Measurements from ENCODE around the gene GRK5.
"Not testable (repeated sequence)": the region's sequence is repeated elsewhere in the genome, so short reads cannot be mapped to it uniquely, and the experiment has no call there.

The GRK5 gene

DNA sequence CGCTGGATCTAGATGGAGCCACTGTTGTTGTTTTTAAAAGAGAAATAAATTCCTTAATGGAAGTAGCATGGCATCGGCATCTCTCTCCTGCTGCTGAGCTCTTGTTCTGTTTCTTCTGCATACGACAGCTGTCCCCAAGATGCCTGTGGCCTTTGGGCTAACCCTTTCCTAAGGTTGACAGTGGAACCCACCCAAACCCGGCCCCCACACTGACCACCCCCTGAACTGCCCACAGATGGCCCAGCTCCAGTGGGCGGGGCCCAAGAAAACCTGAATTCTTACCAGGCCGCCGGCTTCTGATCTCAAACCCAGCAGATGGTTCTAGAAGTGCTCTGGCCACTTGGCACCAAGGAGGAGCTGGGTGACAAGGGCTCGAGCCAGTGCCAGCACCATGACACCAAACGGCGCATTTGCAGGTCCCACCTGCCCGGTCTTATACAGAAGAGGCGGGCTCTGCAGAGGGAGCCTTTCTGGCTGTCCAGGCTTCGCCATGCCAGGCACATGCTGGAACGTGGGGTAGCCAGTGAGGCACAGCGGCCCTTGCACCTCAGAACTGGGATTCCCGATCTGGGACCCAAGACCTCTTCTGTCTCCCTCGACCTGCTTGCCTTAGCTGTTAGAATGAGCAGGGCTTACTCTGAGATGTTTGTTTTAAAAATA lies 252.4 kb downstream of the GRK5 start:
- no peak for DNase-seq (ENCODE audit: low spot score)

DNA sequence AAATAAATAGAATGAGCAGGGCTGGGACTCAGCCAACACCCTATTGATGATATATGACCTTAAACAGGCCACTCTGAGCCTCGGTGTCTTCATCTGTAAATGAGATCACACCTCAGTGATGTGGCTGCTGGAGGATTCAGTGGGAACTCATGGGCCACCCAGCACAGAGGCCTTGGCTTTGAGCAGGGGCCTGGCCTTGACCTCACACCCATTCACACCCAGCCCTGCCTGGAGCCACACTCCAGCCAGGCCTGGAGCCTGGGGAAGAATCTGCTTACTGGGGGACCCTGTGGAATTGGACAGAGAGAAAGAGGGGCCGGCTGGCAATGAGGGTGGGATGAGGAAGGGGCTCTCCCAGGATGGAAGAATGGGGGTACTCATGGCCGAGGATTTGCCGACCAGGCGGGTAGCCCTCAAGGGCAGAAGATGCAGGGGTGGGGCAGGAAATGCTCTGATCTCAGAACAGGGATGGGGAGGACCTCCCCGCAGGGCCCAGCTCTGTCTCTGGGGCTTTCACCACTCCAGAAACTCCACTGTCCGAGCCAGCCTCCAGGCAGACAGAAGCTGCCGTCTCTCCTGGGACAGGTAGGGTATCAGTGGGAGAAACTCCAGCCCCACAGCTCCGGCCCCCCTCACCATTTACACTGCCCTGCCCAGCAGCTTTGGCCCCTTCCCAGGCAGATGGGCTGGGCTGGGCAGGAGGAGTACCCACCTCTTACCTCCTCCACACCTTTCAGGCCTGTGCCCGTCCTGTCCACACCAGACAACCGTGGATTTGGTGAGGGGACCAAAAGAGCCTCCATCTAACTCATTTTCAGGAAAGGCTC lies 253.2 kb downstream of the GRK5 start:
- no peak for DNase-seq (ENCODE audit: low spot score)

DNA sequence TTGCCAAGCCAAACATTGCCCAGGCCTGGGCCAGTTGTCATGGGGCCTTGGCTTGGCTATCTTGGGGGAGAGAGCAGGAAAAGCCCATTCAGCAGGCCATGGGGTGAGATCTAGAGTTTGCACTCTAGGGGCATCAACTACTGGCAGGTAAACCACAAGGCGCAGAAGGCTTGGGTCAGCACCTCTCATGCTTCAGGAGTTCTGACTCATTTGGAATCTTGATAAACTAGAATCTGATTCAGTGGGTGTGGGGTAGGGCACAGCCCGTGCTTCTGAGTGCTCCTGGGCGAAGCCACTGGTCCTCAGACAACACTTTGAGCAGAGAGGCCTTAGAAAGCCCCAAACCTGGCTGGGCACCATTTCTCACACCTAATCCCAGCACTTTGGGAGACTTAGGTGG lies 254.0 kb downstream of the GRK5 start:
- no peak for DNase-seq (ENCODE audit: low spot score)

DNA sequence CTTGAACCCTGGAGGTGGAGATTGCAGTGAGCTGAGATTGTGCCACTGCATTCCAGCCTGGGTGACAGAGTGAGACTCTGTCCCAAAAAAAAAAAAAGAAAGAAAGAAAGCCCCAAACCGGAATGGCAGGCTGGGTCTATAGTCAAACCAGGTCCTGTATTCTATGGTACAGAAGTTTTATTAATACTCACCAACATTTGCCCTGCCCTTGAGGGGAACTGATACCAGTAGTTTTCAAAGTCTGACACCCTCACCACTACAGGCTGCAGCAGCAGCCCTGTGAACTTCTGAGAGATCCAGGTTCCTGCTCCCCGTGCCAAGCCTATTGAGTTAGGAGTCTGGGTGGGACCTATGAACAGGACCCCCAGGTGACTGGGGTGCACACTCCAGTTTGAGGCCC lies 254.6 kb downstream of the GRK5 start:
- DNase-seq (ENCODE audit: low spot score) = no peak

DNA sequence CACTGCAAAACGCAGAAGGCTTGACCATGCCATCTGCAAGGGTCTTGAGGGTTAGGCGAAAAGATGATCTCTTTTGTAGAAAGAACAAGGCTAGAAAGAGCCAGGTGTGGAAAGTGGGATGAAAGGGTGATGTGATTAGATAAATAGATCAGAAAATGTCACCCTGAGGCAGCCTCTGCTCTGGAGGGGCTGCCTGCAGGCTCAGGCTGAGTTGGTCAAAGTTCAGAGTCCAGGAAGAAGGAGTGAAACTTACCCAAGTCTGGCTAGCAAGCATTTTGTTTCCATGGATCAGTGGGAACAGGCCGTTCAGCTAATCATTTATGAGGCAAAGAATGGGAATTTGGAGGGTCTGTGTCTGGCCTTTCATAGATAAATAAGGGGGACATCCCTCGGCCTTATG lies 255.4 kb downstream of the GRK5 start:
- no peak for DNase-seq (ENCODE audit: low spot score)

DNA sequence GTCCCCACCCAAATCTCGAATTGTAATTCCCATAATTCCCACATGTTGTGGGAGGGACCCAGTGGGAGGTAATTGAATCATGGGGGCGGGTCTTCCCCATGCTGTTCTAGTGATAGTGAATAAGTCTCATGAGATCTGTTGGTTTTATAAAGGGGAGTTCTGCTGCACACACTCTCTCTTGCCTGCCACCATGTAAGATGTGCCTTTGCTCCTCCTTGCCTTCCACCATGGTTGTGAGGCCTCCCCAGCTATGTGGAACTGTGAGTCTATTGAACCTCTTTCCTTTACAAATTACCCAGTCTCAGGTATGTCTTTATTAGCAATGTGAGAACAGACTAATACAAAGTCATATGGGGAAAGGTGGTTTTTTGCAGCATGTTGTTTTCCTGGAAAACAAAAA lies 255.8 kb downstream of the GRK5 start:
- DNase-seq (ENCODE audit: low spot score) = not testable (repeated sequence)

DNA sequence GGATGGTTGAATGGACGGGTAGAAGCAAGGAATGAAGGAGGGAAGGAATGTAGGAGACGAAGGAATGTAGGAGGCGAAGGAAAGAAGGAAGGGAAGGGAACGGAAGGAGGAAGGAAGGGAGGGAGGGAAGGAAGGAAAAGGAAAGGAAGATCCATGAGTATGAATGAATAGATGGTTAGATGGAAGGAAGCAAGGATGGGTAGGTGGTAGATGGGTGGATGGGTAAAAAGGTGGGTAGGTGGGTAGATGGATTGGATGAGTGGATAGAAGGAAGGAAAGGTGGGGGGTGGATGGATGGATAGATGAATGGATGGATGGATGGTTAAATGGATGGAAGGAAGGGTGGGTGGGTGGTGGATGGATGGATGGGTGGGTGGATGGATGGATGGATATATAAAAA lies 257.7 kb downstream of the GRK5 start:
- DNase-seq (ENCODE audit: low spot score) = no peak

DNA sequence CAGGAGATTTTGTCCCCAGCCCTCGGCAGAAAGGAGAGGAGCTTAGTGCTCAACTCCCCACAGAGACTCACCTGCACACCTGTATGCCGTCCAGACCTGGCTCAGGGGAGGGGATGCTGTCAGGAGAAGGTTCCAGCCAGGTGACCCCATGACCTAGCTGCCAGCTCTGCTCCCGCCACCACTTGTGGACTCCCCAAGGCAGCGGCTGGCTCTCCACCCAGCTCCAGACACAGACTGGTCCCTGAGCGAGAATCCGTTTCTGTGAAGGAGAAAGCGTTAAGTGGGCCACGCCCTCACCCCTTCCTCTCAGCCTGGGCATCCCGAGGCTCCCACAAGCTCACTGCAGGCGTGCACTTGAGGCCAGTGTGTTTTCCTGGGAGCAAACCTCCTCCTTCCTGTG lies 258.7 kb downstream of the GRK5 start:
- DNase-seq (ENCODE audit: low spot score) = no peak

DNA sequence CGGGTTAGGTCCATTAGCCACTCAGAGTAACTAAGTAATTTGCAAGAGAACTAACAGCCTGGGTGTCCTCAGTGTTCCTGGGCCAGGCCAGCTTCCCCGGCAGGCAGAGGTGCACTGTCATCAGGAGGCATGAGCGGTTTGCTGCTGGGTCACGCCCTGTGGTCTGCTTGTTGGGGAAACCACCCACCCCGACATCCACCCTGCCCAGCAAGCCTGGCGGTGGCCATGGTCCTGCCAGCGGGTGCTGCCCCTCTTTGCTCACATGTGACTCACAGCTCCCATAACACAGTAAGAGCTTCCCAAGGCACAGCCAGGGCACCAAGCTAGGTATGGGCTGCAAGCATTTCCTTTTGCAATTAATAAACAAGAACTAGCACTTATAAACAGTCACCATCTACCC lies 259.3 kb downstream of the GRK5 start:
- no peak for DNase-seq (ENCODE audit: low spot score)

DNA sequence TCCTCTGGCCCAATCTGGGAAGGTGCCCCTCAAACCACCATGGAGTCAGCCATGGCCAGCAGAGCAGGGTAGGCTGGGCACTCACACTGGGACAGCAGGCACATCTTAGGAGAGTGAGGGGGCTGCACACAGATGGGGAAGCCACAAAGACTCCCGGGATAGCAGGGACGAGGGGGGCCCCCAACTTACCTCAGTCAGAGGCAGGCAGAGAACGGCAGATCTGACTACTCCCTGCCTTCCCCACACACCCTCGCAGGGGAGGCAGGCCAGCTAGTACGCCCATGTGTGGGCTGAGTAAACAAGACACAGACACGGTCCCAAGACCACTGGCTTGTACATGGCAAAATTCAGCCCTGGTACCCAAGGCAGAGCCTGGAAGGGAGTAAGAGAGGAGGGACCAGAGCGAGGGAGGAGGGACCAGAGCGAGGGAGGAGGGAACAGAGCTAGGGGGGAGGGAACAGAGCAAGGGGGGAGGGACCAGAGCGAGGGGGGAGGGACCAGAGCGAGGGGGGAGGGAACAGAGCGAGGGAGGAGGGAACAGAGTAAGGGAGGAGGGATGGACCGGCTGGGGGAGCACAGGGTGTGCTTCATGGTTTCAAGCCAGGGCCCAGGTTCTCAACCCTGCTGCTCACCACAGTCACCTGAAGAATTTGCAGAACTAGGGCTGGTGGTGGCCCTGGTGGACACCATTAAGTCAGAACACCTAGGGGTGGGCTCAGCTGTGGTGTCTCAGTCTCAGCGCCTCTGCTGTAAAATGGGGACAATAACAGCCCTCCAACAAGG lies 261.4 kb downstream of the GRK5 start:
- no peak for DNase-seq (ENCODE audit: low spot score)

DNA sequence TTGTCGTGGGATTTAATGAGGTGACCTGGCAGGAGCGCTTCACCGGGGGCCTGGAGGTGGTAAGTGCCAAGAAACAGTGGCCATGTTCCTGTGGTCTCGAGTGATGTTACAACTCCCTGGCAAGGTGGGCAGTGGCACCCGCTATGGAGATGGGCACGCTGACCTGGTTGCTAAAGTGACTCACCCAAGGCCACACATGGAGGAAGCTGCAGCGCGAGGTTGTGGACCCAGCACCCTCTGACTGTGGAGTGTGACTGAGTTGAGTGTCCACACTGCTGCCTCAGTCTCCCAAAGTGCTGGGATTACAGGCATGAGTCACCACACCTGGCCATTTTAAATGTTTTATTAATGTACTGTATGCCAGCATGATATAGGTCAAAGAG lies 261.9 kb downstream of the GRK5 start:
- DNase-seq (ENCODE audit: low spot score) = no peak

DNA sequence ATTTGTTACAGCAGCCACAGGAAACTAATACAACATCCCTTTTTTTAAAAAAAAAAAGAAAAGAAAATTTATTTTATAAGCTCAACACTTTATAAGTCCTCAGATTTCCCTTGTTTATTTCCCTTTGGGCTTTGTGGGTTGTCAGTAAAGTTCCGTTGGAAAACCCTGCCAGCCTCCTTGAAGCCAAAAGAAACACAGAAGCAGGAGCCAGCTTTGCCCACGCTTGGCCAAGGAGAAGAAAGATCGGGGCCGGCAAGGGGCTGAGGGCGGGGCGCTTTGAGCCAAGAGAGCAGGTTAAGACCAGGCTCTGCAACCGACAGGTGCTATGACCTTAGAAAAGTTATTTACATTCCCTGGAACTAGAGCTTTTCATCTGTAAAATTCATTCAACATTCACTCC lies 262.5 kb downstream of the GRK5 start:
- no peak for DNase-seq (ENCODE audit: low spot score)

DNA sequence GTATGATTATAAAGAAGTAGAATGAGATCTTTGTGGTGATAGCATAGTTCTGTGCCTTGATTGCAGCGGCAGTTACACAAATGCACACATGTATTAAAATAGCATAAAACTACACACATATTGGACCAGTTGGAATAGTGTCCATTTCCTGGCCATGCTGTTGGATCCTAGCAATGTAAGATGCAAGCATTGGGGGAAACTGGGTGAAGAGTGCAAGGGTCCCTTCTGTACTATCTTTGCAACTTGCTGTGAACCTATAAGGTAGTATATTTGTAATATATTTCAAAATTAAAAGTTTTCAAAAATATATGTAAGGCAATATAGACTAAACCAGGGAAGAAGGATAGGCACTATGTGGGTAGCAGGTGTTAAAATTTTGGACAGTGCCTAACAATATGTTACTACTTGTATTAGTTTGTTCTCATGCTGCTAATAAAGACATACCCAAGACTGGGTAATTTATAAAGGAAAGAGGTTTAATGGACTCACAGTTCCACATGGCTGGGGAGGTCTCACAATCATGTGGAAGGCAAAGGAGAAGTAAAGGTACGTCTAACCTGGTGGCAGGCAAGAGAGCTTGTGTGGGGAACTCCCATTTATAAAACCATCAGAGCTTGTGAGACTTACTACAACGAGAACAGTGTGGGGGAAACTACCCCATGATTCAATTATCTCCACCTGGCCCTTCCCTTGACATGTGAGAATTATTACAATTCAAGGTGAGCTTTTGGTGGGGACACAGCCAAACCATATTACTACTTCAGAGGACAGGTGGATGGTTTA lies 263.7 kb downstream of the GRK5 start:
- DNase-seq (ENCODE audit: low spot score) = no peak

DNA sequence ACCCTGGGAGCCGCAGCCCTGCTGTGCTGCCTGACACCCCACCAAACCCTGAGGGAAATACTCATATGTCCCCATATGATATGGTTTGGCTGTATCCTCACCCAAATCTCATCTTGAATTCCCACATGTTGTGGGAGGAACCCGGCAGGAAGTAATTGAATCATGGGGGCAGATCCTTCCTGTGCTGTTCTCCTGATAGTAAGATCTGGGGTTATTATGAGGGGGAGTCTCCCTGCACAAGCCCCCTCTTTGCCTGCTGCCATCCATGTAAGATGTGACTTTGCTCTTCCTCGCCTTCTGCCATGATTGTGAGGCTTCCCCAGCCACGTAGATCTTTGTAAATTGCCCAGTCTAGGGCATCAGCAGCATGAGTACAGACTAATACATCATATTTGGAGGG lies 266.4 kb downstream of the GRK5 start:
- DNase-seq (ENCODE audit: low spot score) = no peak

DNA sequence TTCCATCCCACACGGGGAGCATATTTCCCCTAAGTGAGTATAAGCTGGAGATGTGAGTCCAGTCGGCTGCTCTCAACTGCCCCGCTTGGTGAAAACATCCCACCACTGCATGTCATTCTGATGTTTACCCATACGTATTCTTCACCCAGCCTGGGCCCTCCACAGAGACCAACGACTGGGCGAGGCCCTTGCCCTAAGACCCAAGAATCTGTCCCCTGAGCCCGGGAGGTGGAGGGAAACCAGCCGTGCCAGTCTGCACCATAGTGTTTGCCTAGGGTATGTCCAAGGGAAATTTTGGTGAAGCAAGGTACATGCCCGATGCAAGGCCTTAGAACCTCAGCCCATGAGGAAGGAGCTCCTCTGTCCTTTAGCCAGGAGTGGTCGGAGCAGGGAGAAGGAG lies 267.2 kb downstream of the GRK5 start:
- no peak for DNase-seq (ENCODE audit: low spot score)

DNA sequence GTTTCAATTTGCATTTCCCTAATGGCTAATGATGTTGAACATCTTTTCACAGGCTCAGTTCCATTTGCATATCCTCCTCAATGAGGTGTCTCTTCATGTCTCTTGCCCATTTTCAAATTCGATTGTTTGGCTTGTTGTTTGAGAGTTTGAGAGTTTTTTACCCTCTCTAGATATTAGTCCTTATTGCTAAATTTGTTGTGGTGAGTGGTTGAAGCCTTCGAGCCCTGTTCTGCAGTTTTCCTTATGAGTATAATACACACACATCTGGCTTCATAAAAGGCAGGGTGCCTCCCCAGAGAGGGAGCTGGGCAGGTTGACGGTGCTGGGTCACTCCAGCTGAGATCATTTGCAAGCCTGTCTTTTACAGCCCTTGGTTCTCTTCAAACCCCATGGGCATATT lies 270.1 kb downstream of the GRK5 start:
- no peak for DNase-seq (ENCODE audit: low spot score)

DNA sequence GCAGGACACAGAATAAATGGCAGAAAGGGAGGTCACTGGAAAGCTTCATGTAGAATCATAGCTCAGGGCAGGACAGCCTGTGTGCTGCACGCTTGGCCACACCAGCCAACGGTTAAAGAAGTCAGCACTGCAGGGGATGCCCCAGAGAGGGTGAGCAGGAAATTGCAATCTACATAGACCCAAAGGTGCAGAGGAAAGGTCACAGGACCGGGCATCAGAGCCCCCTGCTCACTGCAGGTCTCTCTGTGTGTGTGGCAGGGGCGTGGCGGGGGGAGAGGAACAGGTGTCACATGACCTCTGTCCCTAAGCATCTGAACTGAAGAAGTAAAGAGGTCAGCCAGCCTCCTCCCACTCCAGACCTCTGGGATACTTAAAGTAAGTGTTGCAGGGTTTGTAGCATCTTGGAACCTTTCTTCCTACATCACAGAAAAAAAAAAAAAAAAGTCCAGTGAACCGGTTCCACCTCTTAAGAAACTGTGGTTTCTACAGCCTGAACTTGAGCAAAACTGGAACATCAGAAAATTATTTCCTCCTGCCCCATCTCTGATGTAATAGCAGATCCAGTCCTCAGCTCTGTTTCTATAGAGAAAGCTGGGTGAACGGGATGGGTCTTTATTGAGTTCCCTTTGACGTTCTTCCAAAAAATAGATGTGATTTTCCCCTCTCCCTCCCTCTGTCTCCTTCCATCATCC lies 270.9 kb downstream of the GRK5 start:
- DNase-seq (ENCODE audit: low spot score) = no peak

DNA sequence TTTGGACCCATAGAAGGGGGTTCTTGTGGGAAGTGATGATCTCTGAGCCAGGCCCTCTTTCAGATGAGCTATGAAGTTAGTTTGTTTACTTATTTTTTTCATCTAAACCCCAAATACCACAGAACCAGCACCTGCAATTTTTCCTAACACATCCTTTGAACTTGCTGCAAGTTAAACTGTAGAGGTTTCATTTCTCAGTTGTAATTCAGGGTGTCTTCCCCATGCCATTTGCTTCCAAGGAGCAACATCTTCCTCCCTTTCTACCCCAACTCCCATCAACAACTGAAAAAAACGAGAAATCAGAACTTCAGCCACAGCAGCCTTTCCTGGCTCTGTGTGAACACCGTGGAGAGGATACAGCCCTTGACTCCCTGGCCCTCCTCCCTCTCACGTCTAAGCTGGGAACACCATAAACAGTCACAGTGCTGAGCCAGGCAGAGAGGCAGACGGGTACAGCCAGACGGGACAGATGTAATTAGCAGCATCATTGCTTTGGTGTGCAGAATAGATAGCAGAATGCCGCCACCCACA lies 271.5 kb downstream of the GRK5 start:
- DNase-seq (ENCODE audit: low spot score) = no peak

DNA sequence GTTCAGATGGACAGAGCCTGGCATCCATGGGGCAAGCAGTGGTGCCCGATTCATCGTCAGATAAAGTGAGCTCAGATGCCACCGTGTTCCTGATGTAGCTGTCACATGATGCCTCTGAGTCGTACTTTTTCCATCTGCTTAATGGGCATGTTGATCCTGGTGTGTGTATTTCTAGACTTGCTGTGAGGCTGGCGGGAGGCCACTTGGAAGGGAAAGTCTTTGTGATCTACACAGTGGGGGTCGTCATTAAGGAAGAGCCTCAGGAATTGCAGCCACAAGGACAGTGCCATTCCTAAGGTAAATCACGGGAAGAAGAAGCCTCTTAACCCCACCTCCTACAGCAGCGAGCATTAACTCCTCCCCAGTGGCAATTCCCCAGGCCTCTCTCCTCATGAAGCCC lies 272.2 kb downstream of the GRK5 start:
- no peak for DNase-seq (ENCODE audit: low spot score)

DNA sequence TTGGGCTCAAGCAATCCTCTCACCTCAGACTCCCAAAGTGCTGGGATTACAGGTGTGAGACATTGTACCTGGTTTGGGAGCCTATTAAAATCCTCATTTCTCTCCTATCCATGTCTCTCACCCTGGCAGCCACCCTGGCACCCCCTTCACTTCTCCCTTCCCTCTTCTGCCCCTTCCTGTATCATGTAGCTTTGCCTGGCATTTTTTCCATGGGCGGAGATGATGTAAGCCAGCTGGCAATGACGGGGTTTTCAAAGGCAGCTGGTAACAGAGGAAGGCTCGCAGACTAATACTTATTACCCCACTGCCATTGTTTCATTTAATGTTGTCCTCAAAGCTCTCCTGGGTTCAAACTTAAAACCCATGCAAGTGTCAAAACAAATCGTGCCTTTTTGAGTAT lies 273.3 kb downstream of the GRK5 start:
- DNase-seq (ENCODE audit: low spot score) = no peak

DNA sequence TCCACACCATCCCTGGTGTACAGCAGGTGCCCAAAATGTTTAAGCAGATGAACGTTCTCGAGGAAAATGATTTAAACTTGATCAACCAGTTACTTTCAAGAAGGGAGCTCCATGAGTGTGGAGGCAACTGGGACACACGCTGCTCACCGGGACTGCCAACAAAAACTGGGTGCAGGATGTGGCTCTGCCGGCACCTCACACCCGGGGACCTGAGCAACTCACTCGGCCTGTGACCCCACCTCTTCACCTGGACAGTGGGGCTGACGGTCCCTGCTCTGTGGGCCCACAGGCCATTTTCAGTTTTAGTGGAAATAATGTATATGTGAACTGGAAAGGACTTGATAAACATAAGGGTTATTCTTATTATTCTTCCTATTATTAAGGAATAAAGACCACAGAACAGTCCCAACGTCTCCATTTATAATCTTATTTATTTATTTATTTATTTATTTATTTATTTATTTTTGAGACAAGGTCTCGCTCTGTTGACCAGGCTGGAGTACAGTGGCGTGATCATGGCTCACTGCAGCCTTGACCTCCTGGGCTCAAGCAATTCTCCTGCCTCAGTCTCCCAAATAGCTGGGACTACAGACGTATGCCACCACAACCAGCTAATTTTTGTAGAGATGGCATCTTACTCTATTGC lies 274.5 kb downstream of the GRK5 start:
- DNase-seq (ENCODE audit: low spot score) = no peak
